H9 (cell line): ENCODE results near the gene VSTM2L. TPM values are rescaled to one million over a fixed set of nuclear protein-coding genes. Genes with fewer than 3 reads are reported as not detected.

Experiments used
- DNase-seq: peaks from one replicate; pipeline ENCODE4 v3.0.0-alpha.2; 2017
- H2AFZ ChIP-seq: one replicate; pipeline ENCODE4 v1.6.1; 2013; ENCODE audit warnings: mild to moderate bottlenecking, low read length, control low read depth, moderate library complexity
- H2AK5ac ChIP-seq: 2 replicates; pipeline ENCODE4 v1.6.1; 2013; ENCODE audit warnings: low read length, control low read depth, mixed read lengths; ENCODE audit not compliant: insufficient read length
- H2BK120ac ChIP-seq: one replicate; pipeline ENCODE4 v1.6.1; 2013; ENCODE audit warnings: low read depth, mild to moderate bottlenecking, low read length, control low read depth, inconsistent platforms; ENCODE audit not compliant: poor library complexity, severe bottlenecking
- H2BK12ac ChIP-seq: 2 replicates; pipeline ENCODE4 v1.6.1; 2013; ENCODE audit warnings: low read length, control low read depth, mixed read lengths, low read depth; ENCODE audit not compliant: insufficient read length
- H2BK15ac ChIP-seq: 2 replicates; pipeline ENCODE4 v1.6.1; 2013; ENCODE audit warnings: low read depth, low read length, control low read depth
- H2BK20ac ChIP-seq: one replicate; pipeline ENCODE4 v1.6.1; 2013; ENCODE audit warnings: low read depth, mild to moderate bottlenecking, low read length, control low read depth, inconsistent platforms; ENCODE audit not compliant: poor library complexity, severe bottlenecking
- H2BK5ac ChIP-seq: 2 replicates; pipeline ENCODE4 v1.6.1; 2013; ENCODE audit warnings: low read length, control low read depth, mixed read lengths; ENCODE audit not compliant: insufficient read length
- H3K14ac ChIP-seq: 2 replicates; pipeline ENCODE4 v1.6.1; 2013; ENCODE audit warnings: low read length, control low read depth; ENCODE audit not compliant: insufficient read depth
- H3K18ac ChIP-seq: 2 replicates; pipeline ENCODE4 v1.6.1; 2013; ENCODE audit warnings: low read depth, mild to moderate bottlenecking, mixed read lengths, low read length, control low read depth; ENCODE audit not compliant: insufficient read length
- H3K23ac ChIP-seq: 2 replicates; pipeline ENCODE4 v1.6.1; 2013; ENCODE audit warnings: low read length, control low read depth, mixed read lengths, low read depth; ENCODE audit not compliant: insufficient read length
- H3K23me2 ChIP-seq: 2 replicates; pipeline ENCODE4 v1.6.1; 2013; ENCODE audit warnings: low read depth, mild to moderate bottlenecking, mixed read lengths, low read length, control low read depth; ENCODE audit not compliant: insufficient read length, poor library complexity, severe bottlenecking
- H3K27ac ChIP-seq: 2 replicates; pipeline ENCODE4 v1.5.1; 2013; ENCODE audit warnings: low read length, control low read depth, mixed read lengths, low read depth; ENCODE audit not compliant: insufficient read length
- H3K27me3 ChIP-seq: 2 replicates; pipeline ENCODE4 v1.6.1; 2013; ENCODE audit warnings: low read length, control low read depth, inconsistent platforms; ENCODE audit not compliant: insufficient read depth
- H3K4ac ChIP-seq: 2 replicates; pipeline ENCODE4 v1.6.1; 2013; ENCODE audit warnings: low read depth, mild to moderate bottlenecking, control low read depth, inconsistent platforms, low read length, moderate library complexity
- H3K4me1 ChIP-seq: 2 replicates; pipeline ENCODE4 v1.6.1; 2013; ENCODE audit warnings: low read length, control low read depth, inconsistent platforms; ENCODE audit not compliant: insufficient read depth
- H3K4me2 ChIP-seq: 2 replicates; pipeline ENCODE4 v1.6.1; 2013; ENCODE audit warnings: low read length, control low read depth, mixed read lengths; ENCODE audit not compliant: insufficient read length, insufficient read depth
- H3K56ac ChIP-seq: 2 replicates; pipeline ENCODE4 v1.6.1; 2013; ENCODE audit warnings: low read depth, mild to moderate bottlenecking, mixed read lengths, low read length, control low read depth; ENCODE audit not compliant: insufficient read length
- H3K79me1 ChIP-seq: 2 replicates; pipeline ENCODE4 v1.6.1; 2013; ENCODE audit warnings: low read depth, mild to moderate bottlenecking, moderate library complexity, low read length, control low read depth, inconsistent platforms; ENCODE audit not compliant: insufficient read depth, poor library complexity, severe bottlenecking
- H3K79me2 ChIP-seq: 2 replicates; pipeline ENCODE4 v1.6.1; 2013; ENCODE audit warnings: low read length, control low read depth, inconsistent platforms; ENCODE audit not compliant: insufficient read depth
- H3K9ac ChIP-seq: 2 replicates; pipeline ENCODE4 v1.6.1; 2013; ENCODE audit warnings: low read length, control low read depth, mixed read lengths; ENCODE audit not compliant: insufficient read length; ENCODE audit errors: extremely low read depth
- H3K9me3 ChIP-seq: one replicate; pipeline ENCODE4 v1.6.1; 2013; ENCODE audit warnings: low read depth, low read length, inconsistent platforms; ENCODE audit not compliant: control insufficient read depth
- H3T11ph ChIP-seq: one replicate; pipeline ENCODE4 v1.6.1; 2013; ENCODE audit warnings: mild to moderate bottlenecking, low read length, control low read depth, inconsistent platforms
- H4K20me1 ChIP-seq: one replicate; pipeline ENCODE4 v1.6.1; 2013; ENCODE audit not compliant: control insufficient read depth, insufficient read length, insufficient read depth
- H4K5ac ChIP-seq: 2 replicates; pipeline ENCODE4 v1.6.1; 2013; ENCODE audit warnings: low read depth, mild to moderate bottlenecking, mixed read lengths, low read length, control low read depth; ENCODE audit not compliant: insufficient read length
- H4K8ac ChIP-seq: replicated peaks from 2 replicates; pipeline ENCODE4 v1.6.1; 2013; ENCODE audit warnings: low read length, control low read depth, mixed read lengths, low read depth; ENCODE audit not compliant: insufficient read length
- H4K91ac ChIP-seq: 2 replicates; pipeline ENCODE4 v1.6.1; 2013; ENCODE audit warnings: low read depth, mild to moderate bottlenecking, moderate library complexity, mixed read lengths, low read length, control low read depth; ENCODE audit not compliant: insufficient read length
- H3K27ac Mint-ChIP-seq, 3 experiments: 2 replicates in 2 of 3; 3 replicates in 1 of 3; pipeline ENCODE4 v1.8.0; 2020 to 2021; ENCODE audit warnings: mixed read lengths in 3 of 3, mild to moderate bottlenecking in 1 of 3, moderate library complexity in 1 of 3
- H3K27me3 Mint-ChIP-seq: 2 replicates; pipeline ENCODE4 v1.8.0; 2021; ENCODE audit warnings: low read depth, mild to moderate bottlenecking, moderate library complexity, mixed read lengths
- H3K36me3 Mint-ChIP-seq, 3 experiments: 2 replicates in 2 of 3; 3 replicates in 1 of 3; pipeline ENCODE4 v1.8.0; 2020 to 2021; ENCODE audit warnings: low read depth in 3 of 3, mixed read lengths in 3 of 3; ENCODE audit not compliant: insufficient read depth in 1 of 3
- H3K4me1 Mint-ChIP-seq, 2 experiments: 2 replicates each; pipeline ENCODE4 v1.8.0; 2020; ENCODE audit warnings: mixed read lengths in 2 of 2
- H3K4me3 Mint-ChIP-seq, 2 experiments: 2 replicates in 1 of 2; 3 replicates in 1 of 2; pipeline ENCODE4 v1.8.0; 2020 to 2021; ENCODE audit warnings: mild to moderate bottlenecking in 2 of 2, mixed read lengths in 2 of 2, moderate library complexity in 1 of 2
- H3K9me3 Mint-ChIP-seq, 2 experiments: 2 replicates in 1 of 2; 3 replicates in 1 of 2; pipeline ENCODE4 v1.8.0; 2020; ENCODE audit warnings: mild to moderate bottlenecking in 2 of 2, mixed read lengths in 2 of 2, moderate library complexity in 1 of 2
- WGBS: extraction: QIAGEN DNeasy Blood & Tissue Kit; methylation state at CpG from one replicate; pipeline ENCODE4 v1.1.7; 2013; ENCODE audit warnings: missing lambda C conversion rate, low lambda C conversion rate, mixed read lengths; ENCODE audit not compliant: insufficient read length; ENCODE audit errors: extremely low coverage; 5-methylcytosine and 5-hydroxymethylcytosine counted together
- total RNA-seq: library from RNA; stranded (reverse); gene quantifications from 2 replicates; pipeline ENCODE4 v1.2.1, GENCODE V29; 2021
- TF ChIP-seq, protein P1 (sequence below): fragments of 200-600 bp; sonication (generic); conservative IDR thresholded peaks from 3 replicates; pipeline ENCODE4 v1.8.0; 2021; ENCODE audit warnings: antibody characterized with exemption, mild to moderate bottlenecking

Gene VSTM2L
- total RNA-seq, 1 experiment from 2014 or later = 2.1 TPM

DNA sequence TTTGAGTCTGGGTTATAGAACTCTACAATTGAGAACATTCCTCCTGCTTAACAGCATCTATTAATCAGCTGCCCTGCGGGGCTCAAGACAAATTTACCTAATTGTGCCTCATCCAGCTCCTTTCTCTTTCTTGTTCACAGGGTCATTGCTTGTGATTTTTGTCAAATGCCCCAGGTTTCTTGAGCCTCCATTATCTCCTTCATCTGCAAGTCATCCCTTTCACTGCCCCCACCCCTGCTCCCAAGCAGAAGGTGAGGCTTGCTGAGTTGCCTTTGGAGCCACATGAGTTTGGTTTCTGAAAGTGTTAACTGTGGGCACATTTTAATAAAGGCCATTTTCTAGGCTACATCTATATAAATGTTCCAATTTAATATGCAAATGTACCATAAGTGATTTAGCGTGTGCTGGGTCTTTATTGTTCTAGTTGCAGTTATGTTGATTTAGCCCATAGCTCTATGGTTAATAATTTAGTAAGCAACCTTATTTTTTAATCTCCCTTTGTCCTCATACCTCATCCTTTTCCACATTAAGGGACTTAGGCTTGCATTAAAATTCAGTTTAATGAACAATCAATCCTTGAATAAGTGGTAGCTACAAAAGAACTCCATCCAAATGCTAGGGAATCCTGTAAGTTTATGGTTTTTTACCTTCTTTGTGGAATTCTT lies 56.1 kb downstream of the VSTM2L start:
- Histone ChIP-seq H3T11ph (no peak overlapping the region), H3K27ac (no peak overlapping the region), H2AK5ac (no peak overlapping the region), H2BK5ac (no peak overlapping the region), H3K27me3 (no peaks in the 10 kb centered on the region), H3K23me2 (no peaks in the 10 kb centered on the region), H3K9ac (no peak overlapping the region), H2BK20ac (no peak overlapping the region), H2AFZ (no peak overlapping the region), H4K5ac (no peak overlapping the region), H3K4me1 (no peaks in the 10 kb centered on the region), H3K23ac (no peak overlapping the region), H4K8ac (no peak overlapping the region), H3K56ac (no peak overlapping the region), H3K4ac (no peak overlapping the region), H4K20me1 (no peaks in the 10 kb centered on the region), H4K91ac (no peak overlapping the region), H3K4me2 (no peak overlapping the region), H3K9me3 (no peaks in the 10 kb centered on the region), H3K14ac (no peak overlapping the region), H3K18ac (no peak overlapping the region), H2BK15ac (no peak overlapping the region), H3K79me1 (no peaks in the 10 kb centered on the region), H2BK120ac (no peak overlapping the region), H2BK12ac (no peak overlapping the region), H3K79me2 (no peaks in the 10 kb centered on the region)
- TF ChIP-seq, protein P1, sequence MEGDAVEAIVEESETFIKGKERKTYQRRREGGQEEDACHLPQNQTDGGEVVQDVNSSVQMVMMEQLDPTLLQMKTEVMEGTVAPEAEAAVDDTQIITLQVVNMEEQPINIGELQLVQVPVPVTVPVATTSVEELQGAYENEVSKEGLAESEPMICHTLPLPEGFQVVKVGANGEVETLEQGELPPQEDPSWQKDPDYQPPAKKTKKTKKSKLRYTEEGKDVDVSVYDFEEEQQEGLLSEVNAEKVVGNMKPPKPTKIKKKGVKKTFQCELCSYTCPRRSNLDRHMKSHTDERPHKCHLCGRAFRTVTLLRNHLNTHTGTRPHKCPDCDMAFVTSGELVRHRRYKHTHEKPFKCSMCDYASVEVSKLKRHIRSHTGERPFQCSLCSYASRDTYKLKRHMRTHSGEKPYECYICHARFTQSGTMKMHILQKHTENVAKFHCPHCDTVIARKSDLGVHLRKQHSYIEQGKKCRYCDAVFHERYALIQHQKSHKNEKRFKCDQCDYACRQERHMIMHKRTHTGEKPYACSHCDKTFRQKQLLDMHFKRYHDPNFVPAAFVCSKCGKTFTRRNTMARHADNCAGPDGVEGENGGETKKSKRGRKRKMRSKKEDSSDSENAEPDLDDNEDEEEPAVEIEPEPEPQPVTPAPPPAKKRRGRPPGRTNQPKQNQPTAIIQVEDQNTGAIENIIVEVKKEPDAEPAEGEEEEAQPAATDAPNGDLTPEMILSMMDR = no peak
- Mint-ChIP-seq H3K4me1 (peaks cover 2 to 9% of the 10 kb centered on the region in 2 experiments; a peak in 2 of 4 replicates), H3K9me3 (peaks cover 0 to 4% of the 10 kb centered on the region in 2 experiments; a peak in 2 of 5 replicates), H3K27me3 (peaks cover 6% of the 10 kb centered on the region), H3K4me3 (no peak overlapping the region), H3K27ac (peak overlapping the region in 1 of 3 experiments; percentile 50; a peak in 2 of 7 replicates), H3K36me3 (no peaks in the 10 kb centered on the region)
- WGBS = no CpG with 5 or more reads among the region's 2 CpGs
- peak; percentile 5 for DNase-seq
